OCI-LY7 (cell line): Measurements from ENCODE around the gene RBM20. TPM values are rescaled to one million over a fixed set of nuclear protein-coding genes. Genes with fewer than 3 reads are reported as not detected.

Experiments
- BruUV-seq: library from RNA; stranded (reverse); fragments of 400-500 nt; replicated peaks from 2 replicates; lab custom pipeline; 2021; lab: Mats Ljungman, UMichigan
- CTCF ChIA-PET: fragments of 300-600 bp; sonication (Branson Sonifier 250); formaldehyde crosslinking; loops from one replicate; lab custom pipeline; 2022; ENCODE audit warnings: antibody characterized with exemption; ENCODE audit not compliant: unreplicated experiment; lab: Charles Lee
- POLR2A ChIA-PET: fragments of 300-600 bp; sonication (Branson Sonifier 250); formaldehyde crosslinking; loops from one replicate; lab custom pipeline; 2022; ENCODE audit warnings: antibody characterized with exemption; lab: Charles Lee
- DNase-seq: peaks from one replicate; pipeline ENCODE4 v3.0.0-alpha.2; 2015; ENCODE audit warnings: low spot score
- H2AFZ ChIP-seq: fragments of 200-600 bp; sonication (generic), shearing (Covaris generic); 2 replicates; pipeline ENCODE4 v1.6.1; 2014; ENCODE audit warnings: mild to moderate bottlenecking, antibody characterized with exemption, low read length, moderate library complexity
- H3K27ac ChIP-seq: fragments of 200-600 bp; sonication (generic); 2 replicates; pipeline ENCODE4 v1.5.1; 2014; ENCODE audit warnings: mixed run types, low read depth, mild to moderate bottlenecking, moderate library complexity, low read length, inconsistent platforms; ENCODE audit not compliant: poor library complexity, severe bottlenecking
- H3K36me3 ChIP-seq: fragments of 200-600 bp; sonication (generic); 2 replicates; pipeline ENCODE4 v1.6.1; 2014; ENCODE audit warnings: mild to moderate bottlenecking, antibody characterized with exemption, low read length, moderate library complexity, mixed read lengths; ENCODE audit not compliant: insufficient read depth
- H3K4me1 ChIP-seq: fragments of 200-600 bp; sonication (generic); 2 replicates; pipeline ENCODE4 v1.5.1; 2014; ENCODE audit warnings: mild to moderate bottlenecking, low read length; ENCODE audit not compliant: insufficient read depth, poor library complexity, severe bottlenecking
- H3K4me2 ChIP-seq: fragments of 200-600 bp; sonication (generic); 2 replicates; pipeline ENCODE4 v1.6.1; 2014; ENCODE audit warnings: mild to moderate bottlenecking, low read length
- H3K4me3 ChIP-seq: fragments of 200-600 bp; sonication (generic); 2 replicates; pipeline ENCODE4 v1.5.1; 2014; ENCODE audit warnings: mild to moderate bottlenecking, low read depth, low read length; ENCODE audit not compliant: poor library complexity, severe bottlenecking
- H3K79me2 ChIP-seq: fragments of 200-600 bp; sonication (generic); 2 replicates; pipeline ENCODE4 v1.6.1; 2016; ENCODE audit warnings: low read depth, mild to moderate bottlenecking, low read length, moderate library complexity, mixed read lengths; ENCODE audit not compliant: insufficient read depth
- H3K9me2 ChIP-seq: fragments of 200-600 bp; sonication (generic); 2 replicates; pipeline ENCODE4 v1.6.1; 2016; ENCODE audit warnings: mild to moderate bottlenecking, low read length, mixed read lengths; ENCODE audit not compliant: insufficient read depth
- H3K9me3 ChIP-seq: fragments of 200-600 bp; sonication (generic); 2 replicates; pipeline ENCODE4 v1.6.1; 2014; ENCODE audit warnings: mild to moderate bottlenecking, mixed run types, low read length, mixed read lengths
- H4K20me1 ChIP-seq: fragments of 200-600 bp; sonication (generic); 2 replicates; pipeline ENCODE4 v1.6.1; 2014; ENCODE audit warnings: mild to moderate bottlenecking, antibody characterized with exemption, low read length, moderate library complexity, mixed read lengths; ENCODE audit not compliant: insufficient read depth
- CTCF ChIP-seq: fragments of 200-600 bp; sonication (generic); conservative IDR thresholded peaks from 2 replicates; pipeline ENCODE4 v1.5.1; 2014; ENCODE audit warnings: mild to moderate bottlenecking, antibody characterized with exemption, low read length, moderate library complexity, mixed read lengths
- EZH2phosphoT487 ChIP-seq: fragments of 200-600 bp; sonication (generic); IDR thresholded peaks from 2 replicates; pipeline ENCODE4 v1.6.1; 2018; ENCODE audit warnings: low read depth, borderline replicate concordance, mild to moderate bottlenecking, mixed run types, antibody characterized with exemption, low read length, moderate library complexity, mixed read lengths
- intact Hi-C: fragments of 100-400 bp; cut with micrococcal nuclease; formaldehyde crosslinking; loops from one replicate; pipeline ENCODE4 v1.10.0; 2022; ENCODE audit not compliant: unreplicated experiment
- total RNA-seq, 2 experiments: library from RNA; depleted of rRNA in 1 of 2; stranded (reverse); fragments of >200 nt in 1 of 2; shearing (Covaris generic) in 1 of 2; gene quantifications; 2 replicates each; pipeline ENCODE4 v1.2.3, GENCODE V29; 2014 to 2022

RBM20 gene
- total RNA-seq, 2 experiments from 2014 or later, result 0.35 to 1.0 TPM

- Histone ChIP-seq H3K9me3 (no peaks in the 10 kb centered on the region), H3K4me3 (no peak overlapping the region), H3K4me2 (no peak overlapping the region), H4K20me1 (no peaks in the 10 kb centered on the region), H2AFZ (no peak overlapping the region), H3K36me3 (no peaks in the 10 kb centered on the region), H3K4me1 (peaks cover under 1% of the 10 kb centered on the region), H3K79me2 (no peaks in the 10 kb centered on the region), H3K27ac (no peak overlapping the region), H3K9me2 (no peaks in the 10 kb centered on the region)
- CTCF ChIA-PET, result no interaction called here
- no peak for TF ChIP-seq CTCF
- TF ChIP-seq EZH2phosphoT487, result no peak
- no TSS peak for BruUV-seq
- DNase-seq, result no peak
- intact Hi-C loops, result no loop called here
- POLR2A ChIA-PET, result interaction anchor here (0.6 to 1.0 kb wide), 2 partner anchors 104 to 129 kb away, joined by 3 to 5 read pairs; no protein-coding TSS in a partner anchor
Measured at GRCh38 chr10:110778211-110778610, 134.1 kb downstream of the RBM20 start.

DNA sequence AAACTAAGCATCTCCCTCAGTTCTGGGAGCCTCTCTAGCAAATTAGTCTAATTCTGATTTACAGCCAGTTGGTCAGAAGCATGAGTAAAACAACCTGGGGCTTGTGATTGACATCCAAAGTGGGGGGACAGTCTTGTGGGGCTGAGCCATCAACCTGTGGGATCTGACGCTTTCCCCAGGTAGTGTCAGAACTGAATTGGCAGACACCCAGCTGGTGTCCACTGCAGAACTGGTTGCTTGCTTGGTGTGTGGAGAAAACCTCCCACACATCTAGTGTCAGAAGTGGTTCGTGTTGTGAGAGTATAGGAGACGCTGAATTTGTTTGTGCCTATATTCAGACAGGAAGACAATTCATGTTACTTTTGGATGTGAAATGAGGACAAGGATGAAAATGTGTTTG is 135.4 kb downstream of the RBM20 start:
- no peaks in the 10 kb centered on the region for H3K79me2 ChIP-seq
- H3K4me1 ChIP-seq, result no peaks in the 10 kb centered on the region
- H4K20me1 ChIP-seq, result no peaks in the 10 kb centered on the region
- ChIA-PET POLR2A (interaction anchor here (0.6 to 1.2 kb wide), 3 partner anchors 22 to 103 kb away, joined by 3 to 6 read pairs (median 3); no protein-coding TSS in a partner anchor), CTCF (interaction anchor here (0.5 kb wide), 1 partner anchor 11 kb away, joined by 3 read pairs; no protein-coding TSS in a partner anchor)
- no peak overlapping the region for H3K27ac ChIP-seq
- H3K36me3 ChIP-seq, result no peaks in the 10 kb centered on the region
- DNase-seq, result no peak
- H3K9me3 ChIP-seq, result no peaks in the 10 kb centered on the region
- intact Hi-C loops, result no loop called here
- H2AFZ ChIP-seq, result no peak overlapping the region
- no peak overlapping the region for H3K4me2 ChIP-seq
- no peak for TF ChIP-seq EZH2phosphoT487
- no peak for TF ChIP-seq CTCF
- H3K9me2 ChIP-seq, result no peaks in the 10 kb centered on the region
- no TSS peak for BruUV-seq
- no peak overlapping the region for H3K4me3 ChIP-seq

GRCh38 chr10:110780704-110781103 is 136.6 kb downstream of the RBM20 start:
- Histone ChIP-seq H3K4me1 (no peaks in the 10 kb centered on the region), H3K79me2 (no peaks in the 10 kb centered on the region), H3K27ac (no peak overlapping the region), H3K4me2 (no peak overlapping the region), H2AFZ (no peak overlapping the region), H3K4me3 (no peak overlapping the region), H3K36me3 (no peaks in the 10 kb centered on the region), H4K20me1 (no peaks in the 10 kb centered on the region), H3K9me3 (no peaks in the 10 kb centered on the region), H3K9me2 (no peaks in the 10 kb centered on the region)
- no peak for TF ChIP-seq EZH2phosphoT487
- no peak for TF ChIP-seq CTCF
- CTCF ChIA-PET, result no interaction called here
- POLR2A ChIA-PET, result interaction anchor here (0.6 to 0.8 kb wide), 2 partner anchors 69 to 855 kb away, joined by 3 to 8 read pairs; no protein-coding TSS in a partner anchor
- intact Hi-C loops, result no loop called here
- BruUV-seq, result no TSS peak
- DNase-seq, result no peak
